Measurements from ENCODE around the gene SARNP. TPM values are rescaled to one million over a fixed set of nuclear protein-coding genes. Genes with fewer than 3 reads are reported as not detected.

The SARNP gene
- total RNA-seq, 3 donors from 2014 or later: 38.7 to 45.9 (median 41.3) TPM

DNA sequence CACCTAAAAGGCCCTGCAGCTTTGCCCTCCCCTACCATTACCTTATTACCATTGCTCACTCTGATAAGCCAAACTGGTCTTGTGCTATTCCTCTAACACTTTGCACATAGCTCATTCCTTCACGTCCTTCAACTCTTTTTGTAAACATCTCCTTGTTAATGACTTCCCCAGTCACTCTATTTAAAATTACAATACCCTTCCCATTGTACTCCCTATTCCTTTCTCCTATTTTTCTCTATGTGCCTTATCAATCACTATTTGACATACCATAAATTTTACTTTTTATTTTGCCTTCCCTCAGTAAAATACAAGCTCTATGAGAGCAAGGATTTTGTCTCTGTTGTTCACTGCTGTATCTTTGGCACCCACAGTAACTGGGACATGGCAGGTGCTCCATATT, 5.4 kb downstream of the SARNP start:
- ATAC-seq (no peak), DNase-seq (no peak)
- Histone ChIP-seq H3K9me3 (no peaks in the 10 kb centered on the region), H3K4me1 (ENCODE audit: low read depth) (peaks cover 19% of the 10 kb centered on the region), H3K4me3 (no peak overlapping the region), H3K36me3 (ENCODE audit: low read depth) (no peaks in the 10 kb centered on the region)
- intact Hi-C loops (cut with DNase I, micrococcal nuclease): loop anchor here in 1 of 2 donors (10.0 kb wide), 1 partner anchor 123 kb away; the partner anchor contains the start of gene DGKA
- TF ChIP-seq, protein P1, sequence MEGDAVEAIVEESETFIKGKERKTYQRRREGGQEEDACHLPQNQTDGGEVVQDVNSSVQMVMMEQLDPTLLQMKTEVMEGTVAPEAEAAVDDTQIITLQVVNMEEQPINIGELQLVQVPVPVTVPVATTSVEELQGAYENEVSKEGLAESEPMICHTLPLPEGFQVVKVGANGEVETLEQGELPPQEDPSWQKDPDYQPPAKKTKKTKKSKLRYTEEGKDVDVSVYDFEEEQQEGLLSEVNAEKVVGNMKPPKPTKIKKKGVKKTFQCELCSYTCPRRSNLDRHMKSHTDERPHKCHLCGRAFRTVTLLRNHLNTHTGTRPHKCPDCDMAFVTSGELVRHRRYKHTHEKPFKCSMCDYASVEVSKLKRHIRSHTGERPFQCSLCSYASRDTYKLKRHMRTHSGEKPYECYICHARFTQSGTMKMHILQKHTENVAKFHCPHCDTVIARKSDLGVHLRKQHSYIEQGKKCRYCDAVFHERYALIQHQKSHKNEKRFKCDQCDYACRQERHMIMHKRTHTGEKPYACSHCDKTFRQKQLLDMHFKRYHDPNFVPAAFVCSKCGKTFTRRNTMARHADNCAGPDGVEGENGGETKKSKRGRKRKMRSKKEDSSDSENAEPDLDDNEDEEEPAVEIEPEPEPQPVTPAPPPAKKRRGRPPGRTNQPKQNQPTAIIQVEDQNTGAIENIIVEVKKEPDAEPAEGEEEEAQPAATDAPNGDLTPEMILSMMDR (IDR thresholded peaks at IDR 0.05): no peak

DNA sequence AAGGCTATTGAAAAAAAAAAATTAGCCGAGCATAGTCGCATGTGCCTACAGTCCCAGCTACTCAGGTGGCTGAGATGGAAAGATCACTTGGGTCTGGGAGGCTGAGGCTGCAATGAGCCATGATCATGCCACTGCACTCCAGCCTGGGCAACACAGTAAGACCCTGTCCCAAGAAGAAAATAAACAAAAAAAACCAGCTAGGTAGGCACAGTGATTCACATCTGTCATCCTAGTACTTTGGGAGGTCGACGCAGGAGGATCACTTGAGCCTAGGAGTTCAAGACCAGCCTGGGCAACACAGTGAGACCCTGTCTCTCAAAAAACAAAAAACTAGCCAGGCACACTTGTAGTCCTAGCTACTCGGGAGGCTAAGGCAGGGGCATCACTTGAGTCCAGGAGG, 8.2 kb downstream of the SARNP start:
- TF ChIP-seq, protein P1 (IDR thresholded peaks at IDR 0.05): no peak
- H3K4me3 ChIP-seq: no peak overlapping the region
- ATAC-seq (no peak), DNase-seq (no peak)
- H3K36me3 ChIP-seq (ENCODE audit: low read depth): no peaks in the 10 kb centered on the region
- intact Hi-C loops (cut with DNase I, micrococcal nuclease): no loop called here
- H3K4me1 ChIP-seq (ENCODE audit: low read depth): no peaks in the 10 kb centered on the region
- no peaks in the 10 kb centered on the region for H3K9me3 ChIP-seq

DNA sequence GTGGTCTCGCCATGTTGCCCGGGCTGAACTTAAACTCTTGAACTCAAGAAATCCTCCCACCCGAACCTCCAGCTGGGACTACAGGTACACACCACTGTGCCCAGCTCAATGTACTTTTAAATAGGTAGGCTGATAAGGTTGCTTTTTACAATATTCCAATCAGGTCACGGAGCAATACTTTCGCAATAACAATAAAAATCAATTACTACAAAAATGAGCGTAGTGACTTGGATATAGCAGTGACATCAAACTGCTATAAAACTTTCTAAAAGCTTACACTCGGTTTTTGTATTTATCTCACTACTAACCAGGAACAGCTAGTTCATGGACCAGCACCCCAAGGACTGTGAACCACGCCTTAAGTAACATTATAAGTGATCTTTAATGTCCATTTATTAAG, 10.5 kb downstream of the SARNP start:
- Histone ChIP-seq H3K4me1 (ENCODE audit: low read depth) (no peaks in the 10 kb centered on the region), H3K9me3 (no peaks in the 10 kb centered on the region), H3K36me3 (ENCODE audit: low read depth) (no peaks in the 10 kb centered on the region), H3K4me3 (no peak overlapping the region)
- ATAC-seq (no peak), DNase-seq (no peak)
- intact Hi-C loops (cut with DNase I, micrococcal nuclease): no loop called here
- TF ChIP-seq, protein P1 (IDR thresholded peaks at IDR 0.05): no peak

DNA sequence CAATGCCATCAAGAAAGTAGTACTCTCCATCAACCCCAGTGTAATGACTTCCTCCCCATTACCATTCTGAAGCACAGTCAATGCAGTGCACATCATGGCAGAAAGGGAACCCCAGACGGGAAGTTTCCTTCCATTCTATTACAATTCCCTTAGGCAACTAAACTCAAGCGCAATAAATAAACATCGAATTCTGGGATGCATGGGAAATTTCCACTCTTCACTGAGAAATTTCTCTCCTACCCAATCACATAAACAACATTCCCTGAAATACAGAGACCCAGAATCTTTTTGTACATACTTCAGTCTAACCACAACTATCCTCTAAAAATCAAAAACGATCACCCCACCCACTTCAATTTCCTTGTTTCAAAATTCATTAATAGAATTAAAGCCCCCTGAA, 20.0 kb downstream of the SARNP start:
- H3K4me3 ChIP-seq: no peak overlapping the region
- TF ChIP-seq, protein P1 (IDR thresholded peaks at IDR 0.05): no peak
- ATAC-seq: no peak
- H3K4me1 ChIP-seq (ENCODE audit: low read depth): no peaks in the 10 kb centered on the region
- DNase-seq: no peak
- no peaks in the 10 kb centered on the region for H3K36me3 ChIP-seq (ENCODE audit: low read depth)
- intact Hi-C loops (cut with DNase I, micrococcal nuclease): loop anchor here in 1 of 2 donors (10.0 kb wide), 1 partner anchor 53 kb away; the partner anchor contains the start of gene GDF11
- no peaks in the 10 kb centered on the region for H3K9me3 ChIP-seq

DNA sequence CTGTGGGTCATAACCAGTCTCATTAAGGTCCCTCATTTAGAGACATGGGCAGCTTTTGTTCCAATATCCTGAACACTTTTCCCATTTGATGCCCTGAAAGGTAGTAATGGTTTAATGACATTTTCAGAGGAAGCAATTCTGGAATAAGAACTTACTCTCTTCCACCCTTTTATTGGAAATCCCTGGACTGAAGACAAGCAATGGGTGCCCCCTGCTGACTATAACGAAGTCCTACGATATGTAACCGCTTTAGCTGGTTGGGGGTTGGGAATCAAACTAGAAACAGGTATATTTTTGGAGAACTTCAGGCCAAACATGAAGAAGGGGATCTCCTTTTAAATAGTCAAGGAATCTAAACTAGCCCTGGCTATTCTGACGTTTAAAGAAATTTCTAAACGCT, 20.5 kb downstream of the SARNP start:
- TF ChIP-seq, protein P1 (IDR thresholded peaks at IDR 0.05): no peak
- no peaks in the 10 kb centered on the region for H3K4me1 ChIP-seq (ENCODE audit: low read depth)
- H3K9me3 ChIP-seq: no peaks in the 10 kb centered on the region
- no peak overlapping the region for H3K4me3 ChIP-seq
- ATAC-seq (peak; percentile 66), DNase-seq (peak in 1 of 3 donors; percentile 49)
- intact Hi-C loops (cut with DNase I, micrococcal nuclease): loop anchor here in 1 of 2 donors (10.0 kb wide), 1 partner anchor 52 kb away; the partner anchor contains the start of gene GDF11
- no peaks in the 10 kb centered on the region for H3K36me3 ChIP-seq (ENCODE audit: low read depth)

DNA sequence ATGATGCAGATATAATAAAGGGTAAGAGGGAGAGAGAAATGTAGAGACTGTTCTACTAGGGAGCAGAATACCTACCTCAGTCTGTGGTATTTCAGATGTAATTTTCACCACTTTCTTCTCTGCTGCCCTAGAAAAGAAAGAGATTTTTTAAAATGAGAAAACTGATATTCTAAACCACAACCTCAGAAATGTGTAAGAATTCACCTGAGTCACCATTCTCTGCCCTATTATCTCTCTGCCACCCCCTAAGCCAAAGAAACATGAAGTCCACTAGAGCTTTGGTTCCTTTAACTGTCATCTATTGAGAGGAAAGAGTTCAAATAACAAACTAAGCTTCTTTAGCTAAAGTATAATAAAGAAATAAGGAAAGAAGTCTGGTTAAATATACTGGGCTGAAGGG, 21.6 kb downstream of the SARNP start:
- ATAC-seq (no peak), DNase-seq (no peak)
- intact Hi-C loops (cut with DNase I, micrococcal nuclease): loop anchor here in 1 of 2 donors (10.0 kb wide), 1 partner anchor 51 kb away; the partner anchor contains the start of gene GDF11
- TF ChIP-seq, protein P1 (IDR thresholded peaks at IDR 0.05): no peak
- H3K9me3 ChIP-seq: no peaks in the 10 kb centered on the region
- H3K4me3 ChIP-seq: no peak overlapping the region
- no peaks in the 10 kb centered on the region for H3K36me3 ChIP-seq (ENCODE audit: low read depth)
- no peaks in the 10 kb centered on the region for H3K4me1 ChIP-seq (ENCODE audit: low read depth)

Data from mucosa of descending colon (tissue), 3 donors.